Vagina (tissue), 2 donors: ENCODE results near the gene POU2F1. TPM values are rescaled to one million over a fixed set of nuclear protein-coding genes. Genes with fewer than 3 reads are reported as not detected.

Source experiments
- DNase-seq, 2 donors: peaks; one replicate each; pipeline ENCODE4 v3.0.0-alpha.2; 2017; ENCODE audit errors: extremely low spot score in 2 of 2
- H3K27ac ChIP-seq: fragments of 200-600 bp; sonication (generic); one replicate; pipeline ENCODE4 v1.5.1; 2019
- H3K27me3 ChIP-seq: fragments of 200-600 bp; sonication (generic); one replicate; pipeline ENCODE4 v1.5.1; 2019
- H3K36me3 ChIP-seq, 2 donors: fragments of 200-600 bp; sonication (generic); one replicate each; pipeline ENCODE4 v1.5.1; 2017 to 2019
- H3K4me1 ChIP-seq: fragments of 200-600 bp; sonication (generic); one replicate; pipeline ENCODE4 v1.5.1; 2019
- H3K4me3 ChIP-seq, 2 donors: fragments of 200-600 bp; sonication (generic); 1 replicate in 1 of 2; 2 replicates in 1 of 2; pipeline ENCODE4 v1.5.1; 2016 to 2019
- H3K9me3 ChIP-seq: fragments of 200-600 bp; sonication (generic); one replicate; pipeline ENCODE4 v1.5.1; 2019
- POLR2A ChIP-seq, 2 donors: fragments of 450-650 bp; IDR thresholded peaks; one replicate each; pipeline ENCODE4 v1.6.1; 2017; ENCODE audit warnings: antibody characterized with exemption in 2 of 2, mild to moderate bottlenecking in 2 of 2, moderate library complexity in 2 of 2
- POLR2AphosphoS5 ChIP-seq, 2 donors: sonication (generic); formaldehyde crosslinking; IDR thresholded peaks; one replicate each; pipeline ENCODE4 v1.9.0; 2017; ENCODE audit warnings: antibody characterized with exemption in 2 of 2, mild to moderate bottlenecking in 2 of 2, low read depth in 1 of 2; ENCODE audit not compliant: insufficient read depth in 1 of 2
- intact Hi-C: fragments of 100-400 bp; cut with DNase I; formaldehyde crosslinking; loops from one replicate; pipeline ENCODE4 v1.15.1; 2023
- total RNA-seq: library from RNA; depleted of rRNA; stranded (reverse); fragments of >200 nt; gene quantifications from one replicate; pipeline ENCODE4 v1.2.3, GENCODE V29; 2016
- TF ChIP-seq, protein P1 (sequence below), 3 experiments: fragments of 450-650 bp in 2 of 3; fragments of 200-600 bp in 1 of 3; sonication (generic) in 1 of 3; IDR thresholded peaks; one replicate each; pipeline ENCODE4 v1.5.1; 2017 to 2019; ENCODE audit warnings: antibody characterized with exemption in 3 of 3, mild to moderate bottlenecking in 2 of 3, moderate library complexity in 2 of 3

POU2F1 gene
- total RNA-seq, 1 donor from 2014 or later: 10.8 TPM

GRCh38 chr1:167276969-167277368 lies 56.3 kb downstream of the POU2F1 start:
- Histone ChIP-seq H3K4me1 (peaks cover 6% of the 10 kb centered on the region), H3K36me3 (no peaks in the 10 kb centered on the region), H3K27me3 (no peaks in the 10 kb centered on the region), H3K9me3 (no peaks in the 10 kb centered on the region), H3K4me3 (no peak overlapping the region), H3K27ac (no peak overlapping the region)
- TF ChIP-seq, protein P1, sequence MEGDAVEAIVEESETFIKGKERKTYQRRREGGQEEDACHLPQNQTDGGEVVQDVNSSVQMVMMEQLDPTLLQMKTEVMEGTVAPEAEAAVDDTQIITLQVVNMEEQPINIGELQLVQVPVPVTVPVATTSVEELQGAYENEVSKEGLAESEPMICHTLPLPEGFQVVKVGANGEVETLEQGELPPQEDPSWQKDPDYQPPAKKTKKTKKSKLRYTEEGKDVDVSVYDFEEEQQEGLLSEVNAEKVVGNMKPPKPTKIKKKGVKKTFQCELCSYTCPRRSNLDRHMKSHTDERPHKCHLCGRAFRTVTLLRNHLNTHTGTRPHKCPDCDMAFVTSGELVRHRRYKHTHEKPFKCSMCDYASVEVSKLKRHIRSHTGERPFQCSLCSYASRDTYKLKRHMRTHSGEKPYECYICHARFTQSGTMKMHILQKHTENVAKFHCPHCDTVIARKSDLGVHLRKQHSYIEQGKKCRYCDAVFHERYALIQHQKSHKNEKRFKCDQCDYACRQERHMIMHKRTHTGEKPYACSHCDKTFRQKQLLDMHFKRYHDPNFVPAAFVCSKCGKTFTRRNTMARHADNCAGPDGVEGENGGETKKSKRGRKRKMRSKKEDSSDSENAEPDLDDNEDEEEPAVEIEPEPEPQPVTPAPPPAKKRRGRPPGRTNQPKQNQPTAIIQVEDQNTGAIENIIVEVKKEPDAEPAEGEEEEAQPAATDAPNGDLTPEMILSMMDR (IDR thresholded peaks at IDR 0.05): no peak
- intact Hi-C loops: no loop called here
- DNase-seq: no peak

DNA sequence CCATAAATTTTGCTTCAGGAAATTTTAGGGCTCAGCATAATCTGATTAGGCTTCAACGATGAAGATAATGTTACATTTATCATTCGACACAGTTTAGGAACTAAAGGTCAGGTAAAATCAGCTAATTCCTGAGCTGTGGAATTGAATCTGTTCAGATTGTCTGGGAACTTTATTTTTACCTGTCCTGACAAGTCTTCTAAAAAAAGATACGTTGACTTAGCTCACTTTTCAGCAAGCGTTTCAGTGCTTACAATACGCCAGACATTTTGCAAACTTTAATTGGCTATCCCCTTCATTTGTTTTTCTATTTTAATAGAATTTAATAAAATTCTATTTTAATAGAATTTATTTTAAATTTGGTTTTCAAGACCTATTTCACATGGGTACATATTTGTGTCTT lies 57.8 kb downstream of the POU2F1 start:
- H3K4me1 ChIP-seq: peaks cover 6% of the 10 kb centered on the region

GRCh38 chr1:167280912-167281311 lies 60.2 kb downstream of the POU2F1 start:
- Histone ChIP-seq H3K27me3 (no peaks in the 10 kb centered on the region), H3K36me3 (no peaks in the 10 kb centered on the region), H3K9me3 (no peaks in the 10 kb centered on the region), H3K27ac (no peak overlapping the region), H3K4me3 (no peak overlapping the region), H3K4me1 (peaks cover 8% of the 10 kb centered on the region)
- no peak for TF ChIP-seq POLR2A (IDR thresholded peaks at IDR 0.05)
- TF ChIP-seq, protein P1 (IDR thresholded peaks at IDR 0.05): no peak
- no peak for TF ChIP-seq POLR2AphosphoS5 (IDR thresholded peaks at IDR 0.05; ENCODE audit: insufficient read depth in 1 of 2, low read depth in 1 of 2)
- intact Hi-C loops: no loop called here
- DNase-seq: no peak

More for the DNA sequence above, 57.8 kb downstream of the POU2F1 start:
- Histone ChIP-seq H3K9me3 (no peaks in the 10 kb centered on the region), H3K27ac (no peak overlapping the region), H3K4me3 (no peak overlapping the region), H3K36me3 (no peaks in the 10 kb centered on the region), H3K27me3 (no peaks in the 10 kb centered on the region)
- no peak for DNase-seq
- TF ChIP-seq, protein P1 (IDR thresholded peaks at IDR 0.05): no peak
- TF ChIP-seq POLR2AphosphoS5 (IDR thresholded peaks at IDR 0.05; ENCODE audit: insufficient read depth in 1 of 2, low read depth in 1 of 2) (no peak), POLR2A (IDR thresholded peaks at IDR 0.05) (no peak)
- intact Hi-C loops: no loop called here

- Histone ChIP-seq H3K36me3 (no peaks in the 10 kb centered on the region), H3K27ac (no peak overlapping the region), H3K9me3 (no peaks in the 10 kb centered on the region), H3K4me3 (no peak overlapping the region), H3K27me3 (no peaks in the 10 kb centered on the region), H3K4me1 (peaks cover 31% of the 10 kb centered on the region)
- TF ChIP-seq POLR2AphosphoS5 (IDR thresholded peaks at IDR 0.05; ENCODE audit: insufficient read depth in 1 of 2, low read depth in 1 of 2): no peak
- TF ChIP-seq, protein P1 (IDR thresholded peaks at IDR 0.05): no peak
- no peak for TF ChIP-seq POLR2A (IDR thresholded peaks at IDR 0.05)
- DNase-seq: no peak
- intact Hi-C loops: no loop called here
Observed at GRCh38 chr1:167288390-167289074, 67.8 kb downstream of the POU2F1 start.

- Histone ChIP-seq H3K4me3 (no peak overlapping the region), H3K9me3 (no peaks in the 10 kb centered on the region), H3K4me1 (peaks cover 31% of the 10 kb centered on the region), H3K27me3 (no peaks in the 10 kb centered on the region), H3K27ac (no peak overlapping the region), H3K36me3 (no peaks in the 10 kb centered on the region)
- TF ChIP-seq POLR2A (IDR thresholded peaks at IDR 0.05): no peak
- TF ChIP-seq POLR2AphosphoS5 (IDR thresholded peaks at IDR 0.05; ENCODE audit: insufficient read depth in 1 of 2, low read depth in 1 of 2): no peak
- intact Hi-C loops: no loop called here
- DNase-seq: no peak
Observed at GRCh38 chr1:167289075-167289442, 68.4 kb downstream of the POU2F1 start.
